NCI-H146 (cell line): ENCODE measurements around the gene CCNQ.

Experiments
- DNase-seq: peaks from one replicate; lab custom pipeline; 2025; lab: John Stamatoyannopoulos, UW

The CCNQ gene

DNA sequence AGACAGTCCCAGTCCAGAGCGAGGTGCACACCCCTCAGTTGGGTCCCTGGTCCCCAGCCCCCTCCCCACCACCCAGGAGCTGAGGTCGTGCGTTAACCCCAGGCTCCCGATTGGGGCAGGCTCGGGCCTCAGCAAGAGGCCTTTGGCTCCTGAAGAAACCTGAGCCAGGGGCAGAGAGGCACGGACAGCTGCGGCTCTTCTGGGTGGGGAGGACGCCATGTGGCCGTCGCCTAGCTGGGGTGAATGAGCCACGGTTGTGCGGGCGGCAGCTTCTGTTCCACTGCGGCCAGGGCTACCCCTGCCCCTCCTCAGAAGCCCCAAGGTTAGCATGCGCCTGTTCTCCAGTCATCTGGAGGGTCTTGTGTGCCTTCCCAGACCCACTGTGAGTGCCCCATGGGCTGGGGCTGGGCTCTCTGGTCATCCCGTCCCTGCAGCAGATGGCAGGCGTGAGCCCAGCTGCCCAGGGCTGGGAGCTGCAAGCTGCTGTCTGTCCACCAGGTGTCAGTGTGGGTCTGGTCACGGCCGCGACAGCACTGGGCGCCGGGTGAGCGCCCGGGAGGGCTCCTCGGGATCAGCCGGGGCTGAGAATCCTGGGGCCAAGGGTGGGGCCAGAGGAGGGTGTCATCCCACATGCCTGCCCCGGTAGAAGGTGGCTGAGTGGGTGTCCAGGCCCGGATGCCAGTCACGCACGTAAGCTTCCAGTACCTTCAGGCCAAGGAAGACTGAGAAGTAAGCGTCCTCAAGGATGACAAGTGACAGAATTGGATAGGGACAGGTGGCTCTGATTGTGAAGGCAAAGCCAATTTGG is 59.6 kb downstream of the CCNQ start:
- peak; percentile 48 for DNase-seq

DNA sequence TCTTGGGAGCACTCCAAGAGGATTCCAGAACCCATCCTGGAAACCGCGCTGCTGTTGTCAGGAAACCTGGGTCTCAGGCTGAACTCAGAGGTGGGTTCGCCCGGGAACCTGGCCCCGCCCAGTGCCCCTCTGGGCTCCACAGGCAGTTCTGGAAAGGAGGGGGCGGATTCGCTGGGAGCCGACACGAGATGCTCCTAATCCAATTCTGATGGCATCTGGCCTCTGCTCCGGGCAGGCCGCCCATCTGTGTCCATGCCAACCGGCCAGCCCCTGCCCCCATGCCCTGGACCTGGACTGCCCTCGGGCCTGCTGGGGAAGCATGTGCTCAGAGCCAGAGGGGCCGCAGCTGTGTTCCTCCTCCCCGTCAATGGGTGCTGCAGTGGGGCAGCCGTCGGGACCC is 60.5 kb downstream of the CCNQ start:
- no peak for DNase-seq
